Erythroblast (primary cell): Measurements from ENCODE around the gene IL23R.

Source experiments
- GATA1 ChIP-seq: IDR thresholded peaks from 2 replicates; pipeline ENCODE4 v1.6.1; 2011; ENCODE audit warnings: low read depth, mild to moderate bottlenecking, control low read depth, low read length, moderate library complexity
- POLR2A ChIP-seq: IDR thresholded peaks from 2 replicates; pipeline ENCODE4 v1.6.1; 2011; ENCODE audit warnings: mild to moderate bottlenecking, low read length

DNA sequence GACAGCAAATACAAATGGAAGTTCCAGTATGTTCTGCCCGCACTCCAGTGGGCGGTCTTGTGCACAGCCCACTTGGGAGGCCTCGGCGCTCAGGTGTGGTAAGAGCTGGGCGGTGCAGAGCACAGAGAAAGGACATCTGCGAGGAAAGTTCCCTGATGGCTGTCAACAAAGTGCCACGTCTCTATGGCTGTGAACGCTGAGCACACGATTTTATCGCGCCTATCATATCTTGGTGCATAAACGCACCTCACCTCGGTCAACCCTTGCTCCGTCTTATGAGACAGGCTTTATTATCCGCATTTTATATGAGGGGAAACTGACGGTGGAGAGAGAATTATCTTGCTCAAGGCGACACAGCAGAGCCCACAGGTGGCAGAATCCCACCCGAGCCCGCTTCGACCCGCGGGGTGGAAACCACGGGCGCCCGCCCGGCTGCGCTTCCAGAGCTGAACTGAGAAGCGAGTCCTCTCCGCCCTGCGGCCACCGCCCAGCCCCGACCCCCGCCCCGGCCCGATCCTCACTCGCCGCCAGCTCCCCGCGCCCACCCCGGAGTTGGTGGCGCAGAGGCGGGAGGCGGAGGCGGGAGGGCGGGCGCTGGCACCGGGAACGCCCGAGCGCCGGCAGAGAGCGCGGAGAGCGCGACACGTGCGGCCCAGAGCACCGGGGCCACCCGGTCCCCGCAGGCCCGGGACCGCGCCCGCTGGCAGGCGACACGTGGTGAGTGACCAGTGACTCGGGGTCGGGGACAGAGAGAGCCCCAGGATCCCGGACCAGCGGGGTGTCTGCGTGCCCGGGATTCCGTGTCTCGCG is 141.2 kb downstream of the IL23R start, which contains the start of gene IL12RB2:
- TF ChIP-seq POLR2A (no peak), GATA1 (no peak)
